Hepatocyte (in vitro differentiated cells): Measurements from ENCODE around the gene ZNRF3. TPM values are rescaled to one million over a fixed set of nuclear protein-coding genes. Genes with fewer than 3 reads are reported as not detected.

Experiments
- DNase-seq: peaks from one replicate; pipeline ENCODE4 v3.0.0-alpha.2; 2016; ENCODE audit warnings: low spot score
- H2AFZ ChIP-seq: fragments of 200-600 bp; sonication (generic); 2 replicates; pipeline ENCODE4 v1.6.0; 2016; ENCODE audit warnings: antibody characterized with exemption, mild to moderate bottlenecking
- H3K27ac ChIP-seq: fragments of 200-600 bp; sonication (generic); 2 replicates; pipeline ENCODE4 v1.5.1; 2016; ENCODE audit warnings: mild to moderate bottlenecking
- H3K27me3 ChIP-seq: fragments of 200-600 bp; sonication (generic); 2 replicates; pipeline ENCODE4 v1.6.1; 2016
- H3K36me3 ChIP-seq: fragments of 200-600 bp; sonication (generic); replicated peaks from 2 replicates; pipeline ENCODE4 v1.5.1; 2016; ENCODE audit warnings: low read depth; ENCODE audit not compliant: insufficient read depth
- H3K4me1 ChIP-seq: fragments of 200-600 bp; sonication (generic); 2 replicates; pipeline ENCODE4 v1.5.1; 2016; ENCODE audit warnings: mild to moderate bottlenecking, moderate library complexity; ENCODE audit not compliant: insufficient read depth
- H3K4me2 ChIP-seq: fragments of 200-600 bp; sonication (generic); 2 replicates; pipeline ENCODE4 v1.6.0; 2016
- H3K4me3 ChIP-seq: fragments of 200-600 bp; sonication (generic); 2 replicates; pipeline ENCODE4 v1.5.1; 2016; ENCODE audit warnings: mild to moderate bottlenecking
- H3K79me2 ChIP-seq: fragments of 200-600 bp; sonication (generic); 2 replicates; pipeline ENCODE4 v1.6.0; 2017; ENCODE audit warnings: mild to moderate bottlenecking
- H3K9me2 ChIP-seq: fragments of 200-600 bp; sonication (generic); replicated peaks from 2 replicates; pipeline ENCODE4 v1.6.0; 2017; ENCODE audit warnings: mild to moderate bottlenecking; ENCODE audit not compliant: insufficient read depth
- H3K9me3 ChIP-seq: fragments of 200-600 bp; sonication (generic); 2 replicates; pipeline ENCODE4 v1.5.1; 2016; ENCODE audit warnings: low read depth, mild to moderate bottlenecking
- H4K20me1 ChIP-seq: fragments of 200-600 bp; sonication (generic); 2 replicates; pipeline ENCODE4 v1.6.0; 2016; ENCODE audit warnings: mild to moderate bottlenecking; ENCODE audit not compliant: insufficient read depth, poor library complexity, severe bottlenecking
- EZH2 ChIP-seq: fragments of 200-600 bp; sonication (generic); IDR thresholded peaks from 2 replicates; pipeline ENCODE4 v1.6.1; 2016; ENCODE audit warnings: antibody characterized with exemption, mild to moderate bottlenecking, borderline replicate concordance
- EZH2phosphoT487 ChIP-seq: fragments of 200-600 bp; sonication (generic); IDR thresholded peaks from one replicate; pipeline ENCODE4 v1.6.1; 2018; ENCODE audit warnings: antibody characterized with exemption, mild to moderate bottlenecking, low read depth, moderate library complexity; ENCODE audit not compliant: unreplicated experiment, severe bottlenecking
- WGBS: methylation state at CpG from one replicate; pipeline ENCODE4 v1.1.6; 2016; ENCODE audit warnings: low lambda C conversion rate; ENCODE audit errors: missing lambda C conversion rate; 5-methylcytosine and 5-hydroxymethylcytosine counted together
- polyA plus RNA-seq: library from polyadenylated mRNA; unstranded; fragments of >200 nt; fragmentation: Nextera tagmentation; extraction: Ambion mirVana; gene quantifications from 2 replicates; pipeline ENCODE4 v1.2.1, GENCODE V29; 2016
- total RNA-seq: library from RNA; depleted of rRNA; stranded (reverse); fragments of >200 nt; gene quantifications from 2 replicates; pipeline ENCODE4 v1.2.3, GENCODE V29; 2014
- TF ChIP-seq, protein P1 (sequence below): fragments of 200-600 bp; sonication (generic); IDR thresholded peaks from 2 replicates; pipeline ENCODE4 v1.5.1; 2016; ENCODE audit warnings: antibody characterized with exemption, mild to moderate bottlenecking; ENCODE audit not compliant: poor library complexity

ZNRF3 gene
- total and polyA plus RNA-seq, 2 experiments from 2014 or later = 8.9 to 14.7 TPM

DNA sequence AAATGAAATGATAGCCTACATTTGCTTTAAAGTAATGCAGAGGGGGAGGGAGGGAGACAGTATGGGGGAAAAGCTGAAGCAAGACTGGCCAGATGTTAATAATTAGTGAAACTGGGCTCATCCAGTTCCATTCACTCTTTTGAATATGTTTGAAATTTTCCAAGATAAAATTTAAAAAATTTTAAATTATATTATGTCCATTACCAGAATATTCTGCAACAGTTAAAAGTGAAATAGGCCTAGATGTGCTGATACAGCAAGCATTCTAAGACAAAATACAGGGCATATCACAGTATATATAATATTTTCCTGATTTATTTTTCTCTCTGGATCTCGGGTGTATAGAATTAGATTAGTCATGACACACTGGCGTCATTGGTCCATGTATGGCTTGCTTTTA lies 13.6 kb upstream of the ZNRF3 start:
- Histone ChIP-seq H3K9me3 (no peaks in the 10 kb centered on the region), H3K9me2 (no peaks in the 10 kb centered on the region), H3K36me3 (no peaks in the 10 kb centered on the region), H3K4me1 (peaks cover 9% of the 10 kb centered on the region), H3K27ac (no peak overlapping the region), H3K4me2 (no peak overlapping the region), H4K20me1 (no peaks in the 10 kb centered on the region), H2AFZ (no peak overlapping the region), H3K4me3 (no peak overlapping the region), H3K27me3 (no peaks in the 10 kb centered on the region), H3K79me2 (no peaks in the 10 kb centered on the region)
- WGBS = 89% methylated on average over 2 of the region's 2 CpGs
- TF ChIP-seq EZH2phosphoT487 = no peak
- no peak for TF ChIP-seq EZH2
- DNase-seq = no peak

DNA sequence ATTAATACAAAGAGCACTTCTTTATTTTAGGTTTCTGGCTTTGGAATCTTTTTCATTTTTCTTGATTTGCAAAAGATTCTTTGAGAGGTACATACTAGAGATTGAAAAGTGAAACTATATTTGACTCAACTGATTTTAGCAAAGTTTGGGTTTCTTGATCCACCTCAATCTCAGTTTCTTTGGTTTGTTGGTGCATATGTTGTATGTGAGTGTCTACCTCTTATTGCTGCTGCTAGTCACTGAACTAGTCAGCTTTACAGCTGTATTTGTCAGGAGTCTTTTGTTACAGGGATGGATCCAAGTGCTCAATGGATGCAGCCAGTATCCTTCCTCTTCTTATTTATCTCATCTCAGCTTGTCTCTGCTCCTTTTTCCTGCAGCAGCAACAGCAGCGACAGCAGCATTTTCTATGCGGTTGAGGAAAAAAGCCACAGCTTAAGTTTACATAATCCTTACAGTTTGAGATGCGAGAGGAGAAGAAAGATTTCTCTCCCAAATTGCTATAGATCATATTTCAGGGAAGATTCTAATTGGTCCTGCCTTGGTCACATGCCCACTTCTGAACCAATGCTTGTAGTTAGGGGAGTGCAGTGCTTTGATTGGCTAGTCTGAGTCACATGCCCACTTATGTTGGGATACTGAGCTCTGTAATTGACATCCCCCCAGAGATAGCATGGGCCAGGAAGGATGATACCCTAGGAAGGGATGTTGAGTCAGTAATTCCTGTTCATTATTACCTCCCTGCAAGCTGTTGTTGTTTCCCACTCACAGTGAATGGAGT lies 10.0 kb upstream of the ZNRF3 start:
- H3K4me1 ChIP-seq = no peaks in the 10 kb centered on the region
- H3K36me3 ChIP-seq = no peaks in the 10 kb centered on the region
- whole genome bisulfite sequencing = 88% methylated on average over 3 of the region's 3 CpGs
- DNase-seq = no peak
- H3K4me2 ChIP-seq = no peak overlapping the region
- TF ChIP-seq, protein P1, sequence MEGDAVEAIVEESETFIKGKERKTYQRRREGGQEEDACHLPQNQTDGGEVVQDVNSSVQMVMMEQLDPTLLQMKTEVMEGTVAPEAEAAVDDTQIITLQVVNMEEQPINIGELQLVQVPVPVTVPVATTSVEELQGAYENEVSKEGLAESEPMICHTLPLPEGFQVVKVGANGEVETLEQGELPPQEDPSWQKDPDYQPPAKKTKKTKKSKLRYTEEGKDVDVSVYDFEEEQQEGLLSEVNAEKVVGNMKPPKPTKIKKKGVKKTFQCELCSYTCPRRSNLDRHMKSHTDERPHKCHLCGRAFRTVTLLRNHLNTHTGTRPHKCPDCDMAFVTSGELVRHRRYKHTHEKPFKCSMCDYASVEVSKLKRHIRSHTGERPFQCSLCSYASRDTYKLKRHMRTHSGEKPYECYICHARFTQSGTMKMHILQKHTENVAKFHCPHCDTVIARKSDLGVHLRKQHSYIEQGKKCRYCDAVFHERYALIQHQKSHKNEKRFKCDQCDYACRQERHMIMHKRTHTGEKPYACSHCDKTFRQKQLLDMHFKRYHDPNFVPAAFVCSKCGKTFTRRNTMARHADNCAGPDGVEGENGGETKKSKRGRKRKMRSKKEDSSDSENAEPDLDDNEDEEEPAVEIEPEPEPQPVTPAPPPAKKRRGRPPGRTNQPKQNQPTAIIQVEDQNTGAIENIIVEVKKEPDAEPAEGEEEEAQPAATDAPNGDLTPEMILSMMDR = no peak
- H4K20me1 ChIP-seq = no peaks in the 10 kb centered on the region
- H3K9me3 ChIP-seq = no peaks in the 10 kb centered on the region
- H3K4me3 ChIP-seq = no peak overlapping the region
- no peak overlapping the region for H3K27ac ChIP-seq
- no peaks in the 10 kb centered on the region for H3K9me2 ChIP-seq
- no peak overlapping the region for H2AFZ ChIP-seq
- H3K79me2 ChIP-seq = no peaks in the 10 kb centered on the region
- no peaks in the 10 kb centered on the region for H3K27me3 ChIP-seq

DNA sequence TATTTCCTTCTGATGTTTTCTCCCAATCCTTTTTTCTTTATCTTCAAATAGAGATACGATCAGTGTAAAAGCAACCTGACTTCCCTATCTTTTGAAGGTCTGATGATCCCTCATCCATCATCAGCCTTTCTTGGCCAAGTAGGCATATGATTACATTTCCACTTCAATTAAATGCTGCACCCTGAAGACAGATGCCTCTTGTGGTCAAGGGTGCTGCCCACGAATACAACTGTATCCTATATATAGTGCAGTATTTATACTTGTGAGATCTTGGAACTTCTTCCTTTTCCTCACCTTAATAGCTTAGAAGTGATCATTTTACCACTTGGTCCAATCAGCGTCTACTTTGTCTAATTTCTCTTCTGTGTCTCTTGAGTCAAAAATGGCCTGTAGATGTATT lies 9.3 kb upstream of the ZNRF3 start:
- TF ChIP-seq EZH2 = no peak
- TF ChIP-seq, protein P1 = no peak
- no peak for TF ChIP-seq EZH2phosphoT487
- no peaks in the 10 kb centered on the region for H3K9me3 ChIP-seq

DNA sequence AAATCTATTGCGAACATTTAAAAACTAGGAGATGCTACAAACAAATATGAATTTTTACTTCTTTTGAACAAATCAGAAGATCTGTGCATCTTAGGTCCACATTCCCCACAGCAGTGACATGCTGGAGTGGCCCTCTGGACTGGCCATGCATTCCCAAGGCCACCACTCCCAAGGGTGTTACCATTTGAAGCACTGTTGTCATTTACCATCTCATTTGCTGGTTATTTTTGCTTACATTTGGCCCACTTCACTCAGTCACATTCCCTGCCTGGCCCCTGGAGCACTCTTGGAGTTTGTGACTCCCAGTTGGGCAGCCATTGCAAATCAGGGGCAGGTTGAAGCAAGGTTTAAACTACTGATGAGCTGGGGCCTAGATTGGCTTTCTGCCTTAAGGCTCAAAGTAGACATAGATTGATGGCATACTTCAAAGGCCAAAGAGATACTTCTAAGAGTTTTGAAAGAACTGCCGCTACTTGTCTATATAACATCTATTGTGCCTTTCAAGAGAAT lies 8.5 kb upstream of the ZNRF3 start:
- no peak for DNase-seq
- 83% methylated on average over 2 of the region's 2 CpGs for WGBS

More for the DNA sequence above, 9.3 kb upstream of the ZNRF3 start:
- Histone ChIP-seq H3K27me3 (no peaks in the 10 kb centered on the region), H3K4me2 (no peak overlapping the region), H2AFZ (no peak overlapping the region), H3K36me3 (no peaks in the 10 kb centered on the region), H3K4me3 (no peak overlapping the region), H3K9me2 (no peaks in the 10 kb centered on the region), H3K27ac (no peak overlapping the region), H3K4me1 (no peaks in the 10 kb centered on the region), H4K20me1 (no peaks in the 10 kb centered on the region), H3K79me2 (no peaks in the 10 kb centered on the region)
- 92% methylated on average over 3 of the region's 3 CpGs for WGBS
- DNase-seq = no peak

More for the DNA sequence above, 8.5 kb upstream of the ZNRF3 start:
- Histone ChIP-seq H3K4me2 (no peak overlapping the region), H4K20me1 (no peaks in the 10 kb centered on the region), H3K9me3 (no peaks in the 10 kb centered on the region), H3K27me3 (no peaks in the 10 kb centered on the region), H3K9me2 (no peaks in the 10 kb centered on the region), H3K79me2 (no peaks in the 10 kb centered on the region), H3K4me3 (no peak overlapping the region), H3K4me1 (no peaks in the 10 kb centered on the region), H3K27ac (no peak overlapping the region), H2AFZ (no peak overlapping the region), H3K36me3 (no peaks in the 10 kb centered on the region)
- TF ChIP-seq EZH2phosphoT487 (no peak), EZH2 (no peak)
- TF ChIP-seq, protein P1 = no peak
